A549 treated with AZD9567 at 1 μM for 4 hours (cell line): ENCODE measurements around the gene NDUFA9. TPM values are rescaled to one million over a fixed set of nuclear protein-coding genes. Genes with fewer than 3 reads are reported as not detected.

Experiments used
- total RNA-seq: library from RNA; stranded (reverse); fragments of 200-300 nt; extraction: Qiagen RNA extraction; gene quantifications from 5 replicates; pipeline ENCODE4 v1.2.3, GENCODE V29; 2022; ENCODE audit not compliant: insufficient read depth

The NDUFA9 gene
- 106 to 212 TPM (median 115 TPM) in 5 replicates for total RNA-seq

GRCh38 chr12:4648501-4649357 is at the start of gene NDUFA9, which contains the start of gene AKAP3:
Gene NDUFA9, plus strand, starts transcription at chr12:4649114. Its CDS starts 13 bp downstream, at chr12:4649127.
Gene AKAP3, minus strand, starts transcription at chr12:4649051. Its CDS starts 10,855 bp downstream, at chr12:4638196.

Other genes starting within 250 kb of the NDUFA9 start
- not detected in 5 replicates for gene FGF6, start 203.3 kb upstream of the NDUFA9 start, total RNA-seq
- gene RAD51AP1, start 110.2 kb upstream of the NDUFA9 start, total RNA-seq = 14.0 to 28.9 TPM (median 17.8 TPM) in 5 replicates
- gene DYRK4, start 86.9 kb upstream of the NDUFA9 start, total RNA-seq = 34.4 to 50.4 TPM (median 49.9 TPM) in 5 replicates
- 0.06 to 0.24 TPM (median 0.13 TPM) in 4 of 5 replicates, not detected in the other for gene AKAP3, start 63 bp upstream of the NDUFA9 start, total RNA-seq
- gene GALNT8, start 71.3 kb downstream of the NDUFA9 start, total RNA-seq = not detected in 5 replicates